ENCODE data around the gene DLX1.
"Not testable (repeated sequence)": the region's sequence is repeated elsewhere in the genome, so short reads cannot be mapped to it uniquely, and the experiment has no call there.

DLX1 gene

GRCh38 chr2:172128484-172128883 is 43.2 kb downstream of the DLX1 start:
- TF ChIP-seq, protein P1, sequence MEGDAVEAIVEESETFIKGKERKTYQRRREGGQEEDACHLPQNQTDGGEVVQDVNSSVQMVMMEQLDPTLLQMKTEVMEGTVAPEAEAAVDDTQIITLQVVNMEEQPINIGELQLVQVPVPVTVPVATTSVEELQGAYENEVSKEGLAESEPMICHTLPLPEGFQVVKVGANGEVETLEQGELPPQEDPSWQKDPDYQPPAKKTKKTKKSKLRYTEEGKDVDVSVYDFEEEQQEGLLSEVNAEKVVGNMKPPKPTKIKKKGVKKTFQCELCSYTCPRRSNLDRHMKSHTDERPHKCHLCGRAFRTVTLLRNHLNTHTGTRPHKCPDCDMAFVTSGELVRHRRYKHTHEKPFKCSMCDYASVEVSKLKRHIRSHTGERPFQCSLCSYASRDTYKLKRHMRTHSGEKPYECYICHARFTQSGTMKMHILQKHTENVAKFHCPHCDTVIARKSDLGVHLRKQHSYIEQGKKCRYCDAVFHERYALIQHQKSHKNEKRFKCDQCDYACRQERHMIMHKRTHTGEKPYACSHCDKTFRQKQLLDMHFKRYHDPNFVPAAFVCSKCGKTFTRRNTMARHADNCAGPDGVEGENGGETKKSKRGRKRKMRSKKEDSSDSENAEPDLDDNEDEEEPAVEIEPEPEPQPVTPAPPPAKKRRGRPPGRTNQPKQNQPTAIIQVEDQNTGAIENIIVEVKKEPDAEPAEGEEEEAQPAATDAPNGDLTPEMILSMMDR (IDR thresholded peaks at IDR 0.05; ENCODE audit: insufficient read depth, low read depth, low read length, missing control alignments): no peak
- no peak overlapping the region for H3K4me3 ChIP-seq (ENCODE audit: low read depth, low read length)
- no peak for DNase-seq (ENCODE audit: low read depth)

DNA sequence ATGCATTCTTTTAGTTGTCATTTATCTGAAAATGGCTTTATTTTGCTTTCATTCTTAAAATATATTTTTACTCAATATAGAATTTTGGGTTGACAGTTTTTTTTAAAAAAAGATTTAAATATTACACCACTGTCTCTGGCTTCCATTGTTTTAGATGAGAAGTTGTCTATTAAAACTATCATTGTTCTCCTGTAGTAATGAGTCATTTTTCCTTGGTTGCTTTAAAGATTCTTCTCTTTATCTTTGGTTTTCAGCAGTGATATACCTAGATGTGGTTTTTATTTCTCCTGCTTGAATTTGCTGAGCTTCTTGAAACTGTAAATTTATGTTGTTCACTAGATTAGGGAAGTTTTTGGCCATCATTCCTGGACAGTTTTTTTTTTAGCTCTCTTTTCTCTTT is 44.1 kb downstream of the DLX1 start:
- TF ChIP-seq, protein P1 (IDR thresholded peaks at IDR 0.05; ENCODE audit: insufficient read depth, low read depth, low read length, missing control alignments): no peak
- no peak for DNase-seq (ENCODE audit: low read depth)
- no peak overlapping the region for H3K4me3 ChIP-seq (ENCODE audit: low read depth, low read length)

DNA sequence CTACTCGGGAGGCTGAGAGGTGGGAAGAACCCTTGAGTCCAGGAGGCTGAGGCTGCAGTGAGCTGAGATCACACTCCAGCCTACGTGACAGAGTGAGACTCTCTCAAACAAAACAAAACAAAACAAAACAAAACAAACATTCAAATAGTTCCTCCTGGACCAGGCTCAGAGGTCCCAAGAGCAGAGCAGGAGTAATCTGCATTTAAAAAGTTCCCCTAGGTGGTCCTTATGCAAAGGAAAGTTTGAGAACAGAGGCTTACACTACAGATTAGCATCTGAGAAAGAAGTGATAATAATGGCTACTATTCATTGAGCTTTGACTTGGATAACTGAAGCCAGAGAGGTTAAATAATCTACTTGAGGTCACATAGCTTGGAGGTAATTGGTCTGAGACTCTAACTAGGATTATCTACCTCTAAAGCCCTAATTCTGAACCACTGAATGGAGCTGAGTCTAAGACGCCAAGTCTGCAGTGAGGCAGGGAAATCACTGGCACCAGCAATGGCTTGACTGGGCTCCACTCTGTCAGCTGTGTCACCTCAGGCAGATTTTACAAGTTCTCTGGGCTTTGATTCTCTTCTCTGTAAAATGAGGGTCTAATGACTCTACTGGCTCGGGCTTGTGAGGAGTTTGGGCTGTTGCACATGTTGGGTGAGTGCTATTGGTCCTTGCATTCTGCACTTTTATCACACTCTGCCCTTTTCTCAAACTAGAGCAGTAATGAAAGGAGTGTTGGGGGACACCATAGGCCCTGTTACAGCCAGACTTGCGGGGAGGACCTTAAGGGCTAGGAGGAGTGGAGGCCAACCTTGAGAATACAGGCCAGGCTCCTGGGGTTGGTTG is 46.6 kb downstream of the DLX1 start:
- H3K4me3 ChIP-seq (ENCODE audit: low read depth, low read length): no peak overlapping the region
- TF ChIP-seq, protein P1 (IDR thresholded peaks at IDR 0.05; ENCODE audit: insufficient read depth, low read depth, low read length, missing control alignments): no peak
- no peak for DNase-seq (ENCODE audit: low read depth)

GRCh38 chr2:172134270-172134669 is 49.0 kb downstream of the DLX1 start:
- TF ChIP-seq, protein P1 (IDR thresholded peaks at IDR 0.05; ENCODE audit: insufficient read depth, low read depth, low read length, missing control alignments): no peak
- no peak overlapping the region for H3K4me3 ChIP-seq (ENCODE audit: low read depth, low read length)
- no peak for DNase-seq (ENCODE audit: low read depth)

DNA sequence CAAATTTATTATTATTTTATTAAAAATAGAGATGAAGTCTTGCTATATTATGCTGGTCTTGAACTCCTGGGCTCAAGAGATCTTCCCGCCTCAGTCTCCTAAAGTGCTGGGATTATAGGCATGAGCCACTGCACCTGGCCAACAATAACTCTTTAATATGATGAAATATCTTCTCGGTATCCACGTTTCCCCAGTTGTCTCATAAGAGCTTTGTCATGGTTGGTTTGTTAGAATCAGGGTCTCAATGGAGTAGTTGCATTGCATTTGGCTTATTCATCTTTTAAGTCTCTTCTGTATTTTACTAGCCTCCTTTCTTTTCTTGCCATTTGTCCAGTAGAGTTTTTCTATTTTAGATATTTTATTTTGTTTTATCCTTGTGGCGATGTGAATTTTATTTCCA is 50.1 kb downstream of the DLX1 start:
- DNase-seq (ENCODE audit: low read depth): no peak
- TF ChIP-seq, protein P1 (IDR thresholded peaks at IDR 0.05; ENCODE audit: insufficient read depth, low read depth, low read length, missing control alignments): no peak
- H3K4me3 ChIP-seq (ENCODE audit: low read depth, low read length): no peak overlapping the region

DNA sequence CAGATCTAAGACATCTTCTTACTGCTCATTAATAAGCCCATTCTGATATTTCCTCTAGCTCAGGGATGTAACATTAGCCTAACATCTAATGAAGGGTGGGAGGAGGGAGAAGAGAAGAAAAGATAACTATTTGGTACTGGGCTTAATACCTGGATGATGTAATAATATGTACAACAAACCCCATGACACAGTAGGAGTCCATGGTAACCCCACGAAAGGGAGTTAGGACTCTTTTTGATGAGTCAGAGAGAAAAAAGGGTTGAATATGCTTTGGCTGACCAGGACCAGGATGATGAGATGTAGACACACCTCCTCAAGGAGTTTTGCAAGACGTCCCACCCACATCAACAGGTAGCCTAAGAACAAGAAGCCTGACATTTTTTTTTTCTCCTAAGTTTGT is 51.8 kb downstream of the DLX1 start:
- H3K4me3 ChIP-seq (ENCODE audit: low read depth, low read length): no peak overlapping the region
- no peak for DNase-seq (ENCODE audit: low read depth)
- TF ChIP-seq, protein P1 (IDR thresholded peaks at IDR 0.05; ENCODE audit: insufficient read depth, low read depth, low read length, missing control alignments): no peak

DNA sequence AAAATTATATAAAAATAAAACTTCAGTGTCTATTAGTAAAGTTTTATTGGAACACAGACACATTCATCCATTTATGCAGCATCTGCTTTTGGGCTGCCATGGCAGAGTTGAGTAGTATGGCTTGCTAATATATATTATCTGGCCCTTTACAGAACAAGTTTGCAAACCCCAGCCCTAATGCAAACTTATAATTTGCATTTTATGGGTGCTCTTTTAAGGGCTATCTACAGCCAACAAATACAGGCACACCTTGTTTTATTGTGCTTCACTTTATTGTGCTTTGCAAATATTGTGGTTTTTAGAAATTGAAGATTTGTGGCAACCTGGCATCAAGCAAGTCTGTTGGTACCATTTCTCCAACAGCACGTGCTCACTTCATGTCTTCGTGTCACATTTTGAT is 52.6 kb downstream of the DLX1 start:
- no peak for DNase-seq (ENCODE audit: low read depth)
- no peak overlapping the region for H3K4me3 ChIP-seq (ENCODE audit: low read depth, low read length)
- TF ChIP-seq, protein P1 (IDR thresholded peaks at IDR 0.05; ENCODE audit: insufficient read depth, low read depth, low read length, missing control alignments): no peak

GRCh38 chr2:172138727-172139126 is 53.4 kb downstream of the DLX1 start:
- not testable (repeated sequence) for H3K4me3 ChIP-seq (ENCODE audit: low read depth, low read length); DNase-seq (ENCODE audit: low read depth)

All from GM12865 (cell line).